Gastrocnemius medialis (tissue), 4 donors: Measurements from ENCODE around the gene SLC17A1.

ENCODE experiments used
- CTCF ChIP-seq, 5 experiments: fragments of 450-650 bp in 3 of 5; fragments of 200-600 bp in 2 of 5; sonication (generic) in 2 of 5; IDR thresholded peaks in 4 of 5; conservative IDR thresholded peaks in 1 of 5; 1 replicate in 4 of 5; 2 replicates in 1 of 5; pipeline ENCODE4 v1.5.1; 2016 to 2019; ENCODE audit warnings: antibody characterized with exemption in 5 of 5, mild to moderate bottlenecking in 3 of 5, moderate library complexity in 3 of 5
- POLR2A ChIP-seq, 2 donors: fragments of 450-650 bp; IDR thresholded peaks; one replicate each; pipeline ENCODE4 v1.6.1; 2017; ENCODE audit warnings: antibody characterized with exemption in 2 of 2, mild to moderate bottlenecking in 2 of 2, moderate library complexity in 2 of 2

DNA sequence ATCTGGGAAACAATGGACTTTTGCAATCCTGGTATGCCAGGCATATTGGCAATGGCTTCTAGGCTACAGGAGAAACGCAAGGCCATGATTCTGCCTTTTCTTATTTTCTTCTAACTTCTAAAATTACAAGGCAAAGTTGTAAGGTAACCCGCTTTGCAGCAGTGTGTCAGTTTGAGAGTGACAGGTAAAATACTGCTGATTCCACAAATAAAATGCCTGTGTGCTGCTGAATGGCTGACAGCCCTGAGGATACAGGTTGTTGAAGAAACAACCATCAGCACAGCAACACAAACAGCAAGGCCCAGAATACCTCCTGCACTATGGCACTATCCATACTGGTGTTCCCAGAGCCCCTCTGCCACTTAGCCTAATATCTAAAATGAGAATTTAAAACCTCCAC lies 37.1 kb downstream of the SLC17A1 start:
- TF ChIP-seq CTCF (IDR thresholded peaks at IDR 0.05 in 4 of 5, conservative IDR thresholded peaks at IDR 0.05 in 1 of 5), result no peak
- TF ChIP-seq POLR2A (IDR thresholded peaks at IDR 0.05), result no peak
